ENCODE measurements around the gene TOMM20L. TPM values are rescaled to one million over a fixed set of nuclear protein-coding genes. Genes with fewer than 3 reads are reported as not detected.

The TOMM20L gene
- not detected in 2 replicates for total RNA-seq

DNA sequence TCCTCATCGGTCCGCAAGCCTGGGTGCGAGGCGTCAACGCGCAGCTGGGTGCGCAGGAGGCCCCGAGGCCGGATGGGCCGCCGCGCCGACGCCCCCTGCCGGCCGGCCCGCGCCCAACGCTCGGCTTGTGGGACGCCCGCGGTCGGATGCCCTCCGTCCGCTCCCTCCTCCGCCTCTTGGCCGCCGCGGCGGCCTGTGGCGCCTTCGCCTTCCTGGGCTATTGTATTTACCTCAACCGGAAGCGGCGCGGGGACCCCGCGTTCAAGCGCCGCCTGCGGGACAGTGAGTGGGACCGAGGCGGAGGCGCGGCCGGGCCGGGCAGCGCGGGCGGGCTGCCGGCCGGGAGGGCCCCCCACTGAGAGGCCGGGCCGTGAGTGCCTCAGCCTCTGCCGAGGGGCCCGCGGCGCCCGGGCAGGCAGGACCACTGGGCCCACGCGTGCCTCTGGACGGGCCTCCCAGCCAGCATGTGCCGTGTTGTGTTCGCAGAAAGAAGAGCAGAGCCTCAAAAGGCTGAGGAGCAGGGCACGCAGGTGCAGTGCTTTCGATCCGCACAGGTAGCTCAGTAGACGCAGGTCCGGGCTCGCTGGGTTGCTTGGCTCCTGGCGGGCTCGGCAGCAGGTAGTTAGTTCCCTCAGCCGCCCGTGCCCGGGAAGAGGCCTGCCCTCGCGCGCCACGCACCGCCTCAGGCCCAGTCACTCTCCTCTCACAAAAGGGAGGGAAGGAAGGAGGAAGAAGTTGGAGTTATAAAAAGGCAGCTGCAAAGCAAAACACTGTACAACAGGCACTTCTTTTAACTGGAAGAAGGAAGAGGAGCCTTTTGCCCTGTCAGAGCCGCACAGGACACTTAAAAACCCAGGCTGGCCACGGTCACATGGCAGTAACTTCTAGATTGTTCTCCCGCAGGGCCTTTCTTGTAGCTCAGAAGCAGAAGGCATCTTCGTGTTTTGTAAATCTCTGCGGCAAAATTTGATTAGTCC, at the start of gene TOMM20L:
TSS of gene TOMM20L (plus strand) at position 119 of the 977 bp plus-strand sequence. CDS start at position 147, 28 bp downstream.

DNA sequence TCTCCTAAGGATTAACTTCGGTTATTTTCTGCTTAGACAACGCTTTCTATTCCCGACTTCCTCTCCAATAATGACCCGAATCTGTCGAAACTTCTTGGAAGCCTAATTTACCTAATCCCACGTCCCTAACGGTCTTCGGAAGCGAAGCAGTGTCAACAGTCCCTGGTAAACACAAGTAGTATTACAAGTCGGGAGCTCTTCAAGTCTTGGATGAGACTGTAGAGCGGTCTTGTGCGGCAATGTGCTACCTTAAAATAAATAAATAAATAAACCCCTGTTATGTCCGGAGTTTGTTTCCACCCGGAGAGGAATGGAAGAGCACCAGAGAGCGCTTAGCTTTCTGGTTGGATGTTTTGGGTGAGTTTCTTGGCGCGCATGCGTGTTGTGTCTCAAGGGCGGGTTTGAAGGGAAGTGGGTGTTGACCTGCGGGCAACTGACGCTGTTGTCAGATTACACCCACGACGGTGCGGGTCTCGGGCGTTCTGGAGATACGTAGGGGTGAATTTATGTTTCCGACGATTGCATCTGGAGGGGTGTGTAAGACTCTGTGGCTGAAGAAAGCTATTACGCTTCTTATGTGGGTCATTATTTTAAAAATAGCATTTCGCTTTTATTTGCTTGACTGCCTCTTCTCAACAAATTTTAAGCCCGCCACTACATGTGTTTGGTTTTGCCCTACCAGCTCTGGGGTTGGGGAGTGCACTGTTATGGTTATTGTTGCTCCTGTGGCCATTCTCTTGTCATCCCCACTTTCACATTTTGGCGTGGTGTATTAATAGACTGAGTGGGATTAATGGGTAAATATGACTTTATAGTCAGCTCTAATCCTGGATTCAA, 31.8 kb downstream of the TOMM20L start, which contains the start of the genes KIAA0586 and TIMM9:
TSS of gene KIAA0586 (plus strand) at position 439 of the 837 bp plus-strand sequence. CDS start 546 bp downstream, outside the sequence.
TSS of gene TIMM9 (minus strand) at position 251 of the 837 bp plus-strand sequence. CDS start 15,586 bp downstream, outside the sequence.

Other genes with a start within 250 kb of the TOMM20L start
- 1.3 and 1.6 TPM in 2 replicates for gene ARMH4, start 243.7 kb upstream of the TOMM20L start, total RNA-seq
- gene ACTR10, start 195.8 kb upstream of the TOMM20L start, total RNA-seq: 31.4 and 41.9 TPM in 2 replicates
- 91.8 and 105 TPM in 2 replicates for gene PSMA3, start 151.1 kb upstream of the TOMM20L start, total RNA-seq
- 11.5 and 28.9 TPM in 2 replicates for gene ARID4A, start 97.4 kb upstream of the TOMM20L start, total RNA-seq
- gene TIMM9, start 31.6 kb downstream of the TOMM20L start, total RNA-seq: 12.5 and 14.1 TPM in 2 replicates
- gene KIAA0586, start 31.8 kb downstream of the TOMM20L start, total RNA-seq: 13.1 and 32.2 TPM in 2 replicates
- gene DACT1, start 242.0 kb downstream of the TOMM20L start, total RNA-seq: 0.13 and 0.32 TPM in 2 replicates